ENCODE measurements around the gene GPHN.

DNA sequence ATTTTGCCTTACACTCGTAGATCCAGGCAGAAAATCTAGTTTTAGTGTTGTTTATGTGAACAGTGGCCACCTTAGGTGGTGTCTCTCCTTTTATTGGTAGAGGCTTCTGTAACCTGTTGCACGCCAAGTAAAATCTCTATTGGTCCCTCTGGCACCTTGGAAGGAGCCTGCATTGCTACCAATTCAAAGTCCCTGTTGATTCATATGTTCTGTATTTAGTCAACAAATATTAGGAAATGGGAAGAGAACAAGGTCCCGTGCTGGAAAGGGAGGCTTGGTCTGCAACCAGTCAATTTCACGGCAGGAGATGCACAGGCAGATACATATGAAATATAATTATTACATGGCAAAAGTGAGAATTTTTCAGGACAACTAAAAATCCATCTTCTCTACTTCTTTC is 6.4 kb upstream of the GPHN start:
- TF ChIP-seq, protein P1, sequence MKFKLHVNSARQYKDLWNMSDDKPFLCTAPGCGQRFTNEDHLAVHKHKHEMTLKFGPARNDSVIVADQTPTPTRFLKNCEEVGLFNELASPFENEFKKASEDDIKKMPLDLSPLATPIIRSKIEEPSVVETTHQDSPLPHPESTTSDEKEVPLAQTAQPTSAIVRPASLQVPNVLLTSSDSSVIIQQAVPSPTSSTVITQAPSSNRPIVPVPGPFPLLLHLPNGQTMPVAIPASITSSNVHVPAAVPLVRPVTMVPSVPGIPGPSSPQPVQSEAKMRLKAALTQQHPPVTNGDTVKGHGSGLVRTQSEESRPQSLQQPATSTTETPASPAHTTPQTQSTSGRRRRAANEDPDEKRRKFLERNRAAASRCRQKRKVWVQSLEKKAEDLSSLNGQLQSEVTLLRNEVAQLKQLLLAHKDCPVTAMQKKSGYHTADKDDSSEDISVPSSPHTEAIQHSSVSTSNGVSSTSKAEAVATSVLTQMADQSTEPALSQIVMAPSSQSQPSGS (IDR thresholded peaks at IDR 0.05; ENCODE audit: low read length), result no peak
- TF ChIP-seq, protein P2, sequence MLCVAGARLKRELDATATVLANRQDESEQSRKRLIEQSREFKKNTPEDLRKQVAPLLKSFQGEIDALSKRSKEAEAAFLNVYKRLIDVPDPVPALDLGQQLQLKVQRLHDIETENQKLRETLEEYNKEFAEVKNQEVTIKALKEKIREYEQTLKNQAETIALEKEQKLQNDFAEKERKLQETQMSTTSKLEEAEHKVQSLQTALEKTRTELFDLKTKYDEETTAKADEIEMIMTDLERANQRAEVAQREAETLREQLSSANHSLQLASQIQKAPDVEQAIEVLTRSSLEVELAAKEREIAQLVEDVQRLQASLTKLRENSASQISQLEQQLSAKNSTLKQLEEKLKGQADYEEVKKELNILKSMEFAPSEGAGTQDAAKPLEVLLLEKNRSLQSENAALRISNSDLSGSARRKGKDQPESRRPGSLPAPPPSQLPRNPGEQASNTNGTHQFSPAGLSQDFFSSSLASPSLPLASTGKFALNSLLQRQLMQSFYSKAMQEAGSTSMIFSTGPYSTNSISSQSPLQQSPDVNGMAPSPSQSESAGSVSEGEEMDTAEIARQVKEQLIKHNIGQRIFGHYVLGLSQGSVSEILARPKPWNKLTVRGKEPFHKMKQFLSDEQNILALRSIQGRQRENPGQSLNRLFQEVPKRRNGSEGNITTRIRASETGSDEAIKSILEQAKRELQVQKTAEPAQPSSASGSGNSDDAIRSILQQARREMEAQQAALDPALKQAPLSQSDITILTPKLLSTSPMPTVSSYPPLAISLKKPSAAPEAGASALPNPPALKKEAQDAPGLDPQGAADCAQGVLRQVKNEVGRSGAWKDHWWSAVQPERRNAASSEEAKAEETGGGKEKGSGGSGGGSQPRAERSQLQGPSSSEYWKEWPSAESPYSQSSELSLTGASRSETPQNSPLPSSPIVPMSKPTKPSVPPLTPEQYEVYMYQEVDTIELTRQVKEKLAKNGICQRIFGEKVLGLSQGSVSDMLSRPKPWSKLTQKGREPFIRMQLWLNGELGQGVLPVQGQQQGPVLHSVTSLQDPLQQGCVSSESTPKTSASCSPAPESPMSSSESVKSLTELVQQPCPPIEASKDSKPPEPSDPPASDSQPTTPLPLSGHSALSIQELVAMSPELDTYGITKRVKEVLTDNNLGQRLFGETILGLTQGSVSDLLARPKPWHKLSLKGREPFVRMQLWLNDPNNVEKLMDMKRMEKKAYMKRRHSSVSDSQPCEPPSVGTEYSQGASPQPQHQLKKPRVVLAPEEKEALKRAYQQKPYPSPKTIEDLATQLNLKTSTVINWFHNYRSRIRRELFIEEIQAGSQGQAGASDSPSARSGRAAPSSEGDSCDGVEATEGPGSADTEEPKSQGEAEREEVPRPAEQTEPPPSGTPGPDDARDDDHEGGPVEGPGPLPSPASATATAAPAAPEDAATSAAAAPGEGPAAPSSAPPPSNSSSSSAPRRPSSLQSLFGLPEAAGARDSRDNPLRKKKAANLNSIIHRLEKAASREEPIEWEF (IDR thresholded peaks at IDR 0.05; ENCODE audit: insufficient replicate concordance, low read depth, low read length), result no peak
- no peak for TF ChIP-seq KAT2A (conservative IDR thresholded peaks at IDR 0.05; ENCODE audit: control insufficient read depth, low read depth, low read length)
- TF ChIP-seq BCL11A (IDR thresholded peaks at IDR 0.05; ENCODE audit: low read depth, low read length), result no peak
- TF ChIP-seq POLR2A (IDR thresholded peaks at IDR 0.05; ENCODE audit: low read depth, low read length), result no peak
- TF ChIP-seq RAD21 (IDR thresholded peaks at IDR 0.05; ENCODE audit: insufficient read depth, low read depth, low read length), result no peak
- no peak for TF ChIP-seq SMC3 (IDR thresholded peaks at IDR 0.05; ENCODE audit: borderline replicate concordance, low read length)
- TF ChIP-seq, protein P3, sequence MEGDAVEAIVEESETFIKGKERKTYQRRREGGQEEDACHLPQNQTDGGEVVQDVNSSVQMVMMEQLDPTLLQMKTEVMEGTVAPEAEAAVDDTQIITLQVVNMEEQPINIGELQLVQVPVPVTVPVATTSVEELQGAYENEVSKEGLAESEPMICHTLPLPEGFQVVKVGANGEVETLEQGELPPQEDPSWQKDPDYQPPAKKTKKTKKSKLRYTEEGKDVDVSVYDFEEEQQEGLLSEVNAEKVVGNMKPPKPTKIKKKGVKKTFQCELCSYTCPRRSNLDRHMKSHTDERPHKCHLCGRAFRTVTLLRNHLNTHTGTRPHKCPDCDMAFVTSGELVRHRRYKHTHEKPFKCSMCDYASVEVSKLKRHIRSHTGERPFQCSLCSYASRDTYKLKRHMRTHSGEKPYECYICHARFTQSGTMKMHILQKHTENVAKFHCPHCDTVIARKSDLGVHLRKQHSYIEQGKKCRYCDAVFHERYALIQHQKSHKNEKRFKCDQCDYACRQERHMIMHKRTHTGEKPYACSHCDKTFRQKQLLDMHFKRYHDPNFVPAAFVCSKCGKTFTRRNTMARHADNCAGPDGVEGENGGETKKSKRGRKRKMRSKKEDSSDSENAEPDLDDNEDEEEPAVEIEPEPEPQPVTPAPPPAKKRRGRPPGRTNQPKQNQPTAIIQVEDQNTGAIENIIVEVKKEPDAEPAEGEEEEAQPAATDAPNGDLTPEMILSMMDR (IDR thresholded peaks at IDR 0.05 in 2 of 3, conservative IDR thresholded peaks at IDR 0.05 in 1 of 3; ENCODE audit: control insufficient read depth in 2 of 3, extremely low read depth in 1 of 3, insufficient read depth in 1 of 3, low read depth in 3 of 3, low read length in 3 of 3), result no peak
- TF ChIP-seq, protein P4, sequence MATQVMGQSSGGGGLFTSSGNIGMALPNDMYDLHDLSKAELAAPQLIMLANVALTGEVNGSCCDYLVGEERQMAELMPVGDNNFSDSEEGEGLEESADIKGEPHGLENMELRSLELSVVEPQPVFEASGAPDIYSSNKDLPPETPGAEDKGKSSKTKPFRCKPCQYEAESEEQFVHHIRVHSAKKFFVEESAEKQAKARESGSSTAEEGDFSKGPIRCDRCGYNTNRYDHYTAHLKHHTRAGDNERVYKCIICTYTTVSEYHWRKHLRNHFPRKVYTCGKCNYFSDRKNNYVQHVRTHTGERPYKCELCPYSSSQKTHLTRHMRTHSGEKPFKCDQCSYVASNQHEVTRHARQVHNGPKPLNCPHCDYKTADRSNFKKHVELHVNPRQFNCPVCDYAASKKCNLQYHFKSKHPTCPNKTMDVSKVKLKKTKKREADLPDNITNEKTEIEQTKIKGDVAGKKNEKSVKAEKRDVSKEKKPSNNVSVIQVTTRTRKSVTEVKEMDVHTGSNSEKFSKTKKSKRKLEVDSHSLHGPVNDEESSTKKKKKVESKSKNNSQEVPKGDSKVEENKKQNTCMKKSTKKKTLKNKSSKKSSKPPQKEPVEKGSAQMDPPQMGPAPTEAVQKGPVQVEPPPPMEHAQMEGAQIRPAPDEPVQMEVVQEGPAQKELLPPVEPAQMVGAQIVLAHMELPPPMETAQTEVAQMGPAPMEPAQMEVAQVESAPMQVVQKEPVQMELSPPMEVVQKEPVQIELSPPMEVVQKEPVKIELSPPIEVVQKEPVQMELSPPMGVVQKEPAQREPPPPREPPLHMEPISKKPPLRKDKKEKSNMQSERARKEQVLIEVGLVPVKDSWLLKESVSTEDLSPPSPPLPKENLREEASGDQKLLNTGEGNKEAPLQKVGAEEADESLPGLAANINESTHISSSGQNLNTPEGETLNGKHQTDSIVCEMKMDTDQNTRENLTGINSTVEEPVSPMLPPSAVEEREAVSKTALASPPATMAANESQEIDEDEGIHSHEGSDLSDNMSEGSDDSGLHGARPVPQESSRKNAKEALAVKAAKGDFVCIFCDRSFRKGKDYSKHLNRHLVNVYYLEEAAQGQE (IDR thresholded peaks at IDR 0.05; ENCODE audit: low read depth, low read length), result no peak
- no peak for TF ChIP-seq ESRRA (IDR thresholded peaks at IDR 0.05; ENCODE audit: low read length)
- TF ChIP-seq SRF (IDR thresholded peaks at IDR 0.05; ENCODE audit: low read depth in 2 of 2, low read length in 2 of 2), result no peak
- TF ChIP-seq CHD1 (IDR thresholded peaks at IDR 0.05; ENCODE audit: low read depth, low read length), result no peak
